SK-N-SH (cell line): ENCODE data around the gene PSTPIP1.

Source experiments
- GATA2 ChIP-seq: sonication (generic); formaldehyde crosslinking; IDR thresholded peaks from 2 replicates; pipeline ENCODE4 v1.5.0; 2020; ENCODE audit warnings: mild to moderate bottlenecking, missing genetic modification reagents
- JUND ChIP-seq: IDR thresholded peaks from 2 replicates; pipeline ENCODE4 v1.4.0; 2012
- NFIC ChIP-seq: IDR thresholded peaks from 2 replicates; pipeline ENCODE4 v1.4.0; 2012; ENCODE audit warnings: borderline replicate concordance
- POLR2AphosphoS5 ChIP-seq: IDR thresholded peaks from 2 replicates; pipeline ENCODE4 v1.6.1; 2012; ENCODE audit warnings: low read depth, low read length
- RFX5 ChIP-seq: IDR thresholded peaks from 2 replicates; pipeline ENCODE4 v1.6.1; 2012; ENCODE audit warnings: mild to moderate bottlenecking, improper control_type of control experiment, low read length
- SMC3 ChIP-seq: IDR thresholded peaks from 2 replicates; pipeline ENCODE4 v1.6.1; 2012; ENCODE audit warnings: low read depth, low read length, improper control_type of control experiment
- TAF1 ChIP-seq: IDR thresholded peaks from 2 replicates; pipeline ENCODE4 v1.6.1; 2012; ENCODE audit warnings: low read depth, mild to moderate bottlenecking, low read length, moderate library complexity, borderline replicate concordance
- TCF12 ChIP-seq: IDR thresholded peaks from 2 replicates; pipeline ENCODE4 v1.4.0; 2012
- TEAD4 ChIP-seq: IDR thresholded peaks from 2 replicates; pipeline ENCODE4 v1.4.0; 2012; ENCODE audit warnings: mild to moderate bottlenecking, borderline replicate concordance; ENCODE audit not compliant: insufficient read depth
- TF ChIP-seq, protein P1 (sequence below): fragments of 200-600 bp; sonication (generic); IDR thresholded peaks from 2 replicates; pipeline ENCODE4 v1.6.1; 2017; ENCODE audit warnings: antibody characterized with exemption, mild to moderate bottlenecking, moderate library complexity

DNA sequence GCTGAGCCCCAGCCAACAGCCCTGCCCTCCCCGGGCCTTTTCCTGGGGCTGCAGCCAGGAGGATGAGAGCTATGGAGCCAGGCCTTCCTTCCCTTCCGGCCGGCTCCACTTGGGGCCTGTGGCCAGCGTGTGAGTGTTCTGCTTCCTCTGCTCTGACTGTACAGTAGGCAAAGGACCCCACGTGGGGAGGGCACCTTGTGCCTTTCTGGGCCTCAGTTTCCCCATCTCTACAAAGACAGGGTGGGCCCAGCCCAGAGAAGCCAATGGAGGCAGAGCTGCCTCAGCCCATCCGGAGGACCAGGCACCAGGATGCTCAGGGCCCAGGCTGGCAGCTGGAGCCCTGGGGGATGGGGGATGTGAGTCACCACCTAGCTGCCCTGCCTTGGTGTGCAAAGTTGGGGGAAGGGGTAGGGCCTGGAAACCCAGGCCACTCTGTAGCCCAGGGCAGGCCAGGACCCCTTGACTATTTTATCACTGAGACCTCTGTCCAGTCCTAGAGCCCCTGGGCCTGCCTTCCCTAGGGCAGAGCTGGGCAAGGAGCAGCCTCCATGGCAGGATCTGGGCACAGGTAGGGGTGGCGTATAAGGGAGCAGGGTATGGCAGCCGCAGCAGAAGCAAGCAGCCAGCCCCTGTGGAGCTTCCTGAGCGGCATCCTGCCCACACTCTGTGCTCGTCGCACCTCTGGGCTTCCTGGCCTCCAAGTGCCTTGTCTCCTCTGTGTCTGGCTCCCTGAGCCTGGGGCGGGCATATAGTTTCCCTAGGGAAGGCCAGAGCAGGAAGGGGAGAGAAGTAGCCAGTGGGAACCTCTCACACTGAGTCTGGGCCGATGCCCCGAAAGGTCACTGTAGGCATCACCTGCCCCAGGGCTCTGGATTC is 1.8 kb downstream of the PSTPIP1 start:
- TF ChIP-seq TCF12 (0 out of 2 replicates have a peak, but pooled peaks have one; percentile 22), RFX5 (no peak), TAF1 (no peak), NFIC (no peak), SMC3 (no peak), TEAD4 (no peak), JUND (peak; percentile 62), GATA2 (no peak), POLR2AphosphoS5 (no peak)
- TF ChIP-seq, protein P1, sequence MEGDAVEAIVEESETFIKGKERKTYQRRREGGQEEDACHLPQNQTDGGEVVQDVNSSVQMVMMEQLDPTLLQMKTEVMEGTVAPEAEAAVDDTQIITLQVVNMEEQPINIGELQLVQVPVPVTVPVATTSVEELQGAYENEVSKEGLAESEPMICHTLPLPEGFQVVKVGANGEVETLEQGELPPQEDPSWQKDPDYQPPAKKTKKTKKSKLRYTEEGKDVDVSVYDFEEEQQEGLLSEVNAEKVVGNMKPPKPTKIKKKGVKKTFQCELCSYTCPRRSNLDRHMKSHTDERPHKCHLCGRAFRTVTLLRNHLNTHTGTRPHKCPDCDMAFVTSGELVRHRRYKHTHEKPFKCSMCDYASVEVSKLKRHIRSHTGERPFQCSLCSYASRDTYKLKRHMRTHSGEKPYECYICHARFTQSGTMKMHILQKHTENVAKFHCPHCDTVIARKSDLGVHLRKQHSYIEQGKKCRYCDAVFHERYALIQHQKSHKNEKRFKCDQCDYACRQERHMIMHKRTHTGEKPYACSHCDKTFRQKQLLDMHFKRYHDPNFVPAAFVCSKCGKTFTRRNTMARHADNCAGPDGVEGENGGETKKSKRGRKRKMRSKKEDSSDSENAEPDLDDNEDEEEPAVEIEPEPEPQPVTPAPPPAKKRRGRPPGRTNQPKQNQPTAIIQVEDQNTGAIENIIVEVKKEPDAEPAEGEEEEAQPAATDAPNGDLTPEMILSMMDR: no peak
